ENCODE measurements around the gene UGT1A1. TPM values are rescaled to one million over a fixed set of nuclear protein-coding genes. Genes with fewer than 3 reads are reported as not detected.

UGT1A1 gene
- total RNA-seq, 2 donors from 2014 or later = 1.2 to 1.9 TPM

DNA sequence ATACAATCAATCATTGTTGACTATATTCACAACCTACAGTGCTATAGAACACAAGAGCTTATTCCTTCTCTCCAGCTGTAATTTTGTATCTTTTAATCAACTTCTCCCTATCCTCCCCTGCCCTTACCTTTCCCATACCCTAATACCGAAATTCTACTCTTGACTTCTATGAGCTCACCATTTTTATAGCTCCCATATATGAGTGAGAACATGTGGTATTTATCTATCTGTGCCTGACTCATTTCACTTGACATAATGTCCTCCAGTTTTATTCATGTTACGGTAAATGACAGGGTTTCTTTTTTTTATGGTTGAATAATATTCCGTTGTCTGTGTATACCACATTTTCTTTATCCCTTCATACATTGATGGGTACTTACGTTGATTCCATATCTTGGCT is 20.7 kb downstream of the UGT1A1 start:
- Histone ChIP-seq H3K9ac (ENCODE audit: low read depth in 2 of 2, low read length in 2 of 2) (no peak overlapping the region), H3K27ac (no peak overlapping the region), H3K4me3 (no peak overlapping the region), H3K9me3 (no peaks in the 10 kb centered on the region), H3K36me3 (no peaks in the 10 kb centered on the region), H3K4me1 (no peaks in the 10 kb centered on the region), H3K27me3 (no peaks in the 10 kb centered on the region)
- intact Hi-C loops (cut with DNase I) = no loop called here
- DNase-seq = no peak
- TF ChIP-seq, protein P1, sequence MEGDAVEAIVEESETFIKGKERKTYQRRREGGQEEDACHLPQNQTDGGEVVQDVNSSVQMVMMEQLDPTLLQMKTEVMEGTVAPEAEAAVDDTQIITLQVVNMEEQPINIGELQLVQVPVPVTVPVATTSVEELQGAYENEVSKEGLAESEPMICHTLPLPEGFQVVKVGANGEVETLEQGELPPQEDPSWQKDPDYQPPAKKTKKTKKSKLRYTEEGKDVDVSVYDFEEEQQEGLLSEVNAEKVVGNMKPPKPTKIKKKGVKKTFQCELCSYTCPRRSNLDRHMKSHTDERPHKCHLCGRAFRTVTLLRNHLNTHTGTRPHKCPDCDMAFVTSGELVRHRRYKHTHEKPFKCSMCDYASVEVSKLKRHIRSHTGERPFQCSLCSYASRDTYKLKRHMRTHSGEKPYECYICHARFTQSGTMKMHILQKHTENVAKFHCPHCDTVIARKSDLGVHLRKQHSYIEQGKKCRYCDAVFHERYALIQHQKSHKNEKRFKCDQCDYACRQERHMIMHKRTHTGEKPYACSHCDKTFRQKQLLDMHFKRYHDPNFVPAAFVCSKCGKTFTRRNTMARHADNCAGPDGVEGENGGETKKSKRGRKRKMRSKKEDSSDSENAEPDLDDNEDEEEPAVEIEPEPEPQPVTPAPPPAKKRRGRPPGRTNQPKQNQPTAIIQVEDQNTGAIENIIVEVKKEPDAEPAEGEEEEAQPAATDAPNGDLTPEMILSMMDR (IDR thresholded peaks at IDR 0.05) = no peak

DNA sequence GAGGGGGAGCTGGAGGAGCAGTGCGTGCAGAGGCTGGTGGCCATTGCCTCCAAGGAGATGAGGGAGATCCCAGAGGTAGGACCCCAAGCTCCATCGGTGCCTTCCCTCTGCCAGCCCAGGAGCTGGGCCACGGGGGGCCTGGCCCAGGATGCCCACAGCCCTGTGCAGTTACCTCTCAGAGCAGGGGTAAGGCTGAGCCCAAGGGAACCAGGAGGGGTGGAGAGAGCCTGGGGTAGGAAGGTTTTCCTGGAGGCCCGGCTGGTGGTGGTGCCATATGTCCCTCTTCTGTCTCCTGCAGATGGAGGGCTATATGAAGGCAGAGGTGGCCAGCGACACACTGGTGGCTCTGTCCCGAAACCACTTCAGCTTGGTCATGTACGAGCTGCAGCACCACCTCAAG is 29.5 kb downstream of the UGT1A1 start:
- no peaks in the 10 kb centered on the region for H3K36me3 ChIP-seq
- TF ChIP-seq, protein P1 (IDR thresholded peaks at IDR 0.05) = no peak
- no peaks in the 10 kb centered on the region for H3K4me1 ChIP-seq
- H3K27me3 ChIP-seq = no peaks in the 10 kb centered on the region
- intact Hi-C loops (cut with DNase I) = no loop called here
- no peak overlapping the region for H3K27ac ChIP-seq
- H3K4me3 ChIP-seq = no peak overlapping the region
- peak; percentile 9 for DNase-seq
- H3K9ac ChIP-seq (ENCODE audit: low read depth in 2 of 2, low read length in 2 of 2) = no peak overlapping the region
- no peaks in the 10 kb centered on the region for H3K9me3 ChIP-seq

DNA sequence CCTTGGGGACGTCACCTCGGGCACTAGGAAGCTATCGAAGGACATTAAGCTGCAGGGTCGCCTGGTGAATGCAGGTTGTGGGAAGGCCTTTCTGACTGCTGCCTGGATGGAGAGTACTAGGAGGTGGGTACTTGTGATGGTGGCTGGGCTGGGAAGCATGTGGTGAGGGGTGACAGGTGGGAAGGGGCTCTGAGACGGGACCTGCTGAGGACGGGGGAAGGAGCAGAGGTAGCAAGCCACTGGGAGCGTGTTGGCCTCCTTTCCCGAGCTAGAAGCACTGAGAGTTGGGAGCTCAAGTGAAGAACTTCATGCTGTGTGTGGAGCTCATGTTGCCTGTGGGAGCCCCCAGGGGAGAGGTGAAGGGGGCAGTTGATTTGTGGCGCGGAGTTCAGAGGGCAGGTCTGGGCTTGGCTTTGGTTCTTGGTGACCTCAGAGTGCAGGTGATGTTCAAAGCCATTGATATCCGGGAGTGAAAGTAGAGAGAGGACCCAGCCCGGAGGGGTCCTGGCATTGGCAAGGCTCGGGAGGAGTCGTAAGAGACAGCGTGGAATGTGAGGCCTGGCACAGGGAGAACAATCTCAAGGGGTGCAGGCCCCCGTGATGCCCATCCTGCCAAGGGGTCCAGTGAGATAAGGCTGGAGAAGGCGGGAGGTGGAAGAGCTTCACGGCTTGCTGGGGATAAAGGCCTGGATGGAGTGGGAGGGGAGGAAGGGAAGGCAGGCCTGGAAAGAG is 31.2 kb downstream of the UGT1A1 start:
- Histone ChIP-seq H3K4me1 (no peaks in the 10 kb centered on the region), H3K27ac (no peak overlapping the region), H3K9ac (ENCODE audit: low read depth in 2 of 2, low read length in 2 of 2) (no peak overlapping the region), H3K9me3 (no peaks in the 10 kb centered on the region), H3K27me3 (no peaks in the 10 kb centered on the region), H3K36me3 (no peaks in the 10 kb centered on the region), H3K4me3 (no peak overlapping the region)
- TF ChIP-seq, protein P1 (IDR thresholded peaks at IDR 0.05) = no peak
- no peak for DNase-seq
- intact Hi-C loops (cut with DNase I) = no loop called here

DNA sequence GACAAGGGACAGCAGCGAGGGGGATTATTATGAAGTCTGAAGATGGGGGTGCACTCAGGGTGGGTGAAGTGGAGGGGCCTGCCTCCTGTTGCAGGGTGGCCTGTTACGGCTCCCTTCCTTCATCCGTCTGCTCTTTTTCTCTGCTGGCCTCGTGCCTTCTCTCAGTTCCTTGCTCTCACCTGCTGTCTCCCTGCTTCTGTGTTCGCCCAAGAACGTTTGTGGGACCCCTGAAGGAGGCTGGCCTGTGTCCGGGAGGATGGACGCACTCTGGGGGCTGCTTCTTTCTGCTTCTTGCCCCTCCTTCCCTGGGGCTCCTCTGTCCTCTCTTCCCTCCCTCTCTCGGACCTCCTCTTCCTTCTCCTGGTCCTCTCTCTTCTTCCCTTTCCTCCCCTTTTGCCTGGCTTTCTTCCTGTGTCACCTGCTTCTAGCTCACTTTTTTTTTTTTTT is 31.8 kb downstream of the UGT1A1 start:
- TF ChIP-seq, protein P1 (IDR thresholded peaks at IDR 0.05) = no peak
- intact Hi-C loops (cut with DNase I) = no loop called here

DNA sequence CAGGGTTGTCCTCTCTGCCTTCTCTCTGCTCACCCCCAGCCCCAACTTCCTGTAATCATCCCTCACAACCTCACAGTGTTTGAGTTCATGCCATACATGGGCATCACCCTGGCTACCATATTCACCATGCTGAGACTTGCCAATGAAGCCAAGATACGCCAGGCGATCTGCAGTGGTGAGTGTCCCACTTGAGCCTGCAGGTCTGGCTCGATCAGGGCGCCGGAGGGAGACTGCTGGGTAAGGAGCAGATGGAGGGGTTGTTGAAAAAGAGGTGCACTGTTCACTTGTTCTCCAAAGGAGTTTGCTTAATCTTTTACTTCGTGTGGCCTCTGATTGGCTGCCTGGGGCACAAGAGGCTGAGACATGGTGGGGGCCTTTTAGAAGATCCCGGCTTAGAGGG is 32.6 kb downstream of the UGT1A1 start:
- Histone ChIP-seq H3K36me3 (no peaks in the 10 kb centered on the region), H3K4me1 (no peaks in the 10 kb centered on the region), H3K27me3 (no peaks in the 10 kb centered on the region), H3K27ac (no peak overlapping the region), H3K9ac (ENCODE audit: low read depth in 2 of 2, low read length in 2 of 2) (no peak overlapping the region), H3K4me3 (no peak overlapping the region), H3K9me3 (no peaks in the 10 kb centered on the region)
- DNase-seq = no peak
- intact Hi-C loops (cut with DNase I) = no loop called here
- TF ChIP-seq, protein P1 (IDR thresholded peaks at IDR 0.05) = no peak

More for the DNA sequence above, 31.8 kb downstream of the UGT1A1 start:
- Histone ChIP-seq H3K4me1 (no peaks in the 10 kb centered on the region), H3K27me3 (no peaks in the 10 kb centered on the region), H3K9me3 (no peaks in the 10 kb centered on the region), H3K36me3 (no peaks in the 10 kb centered on the region), H3K4me3 (no peak overlapping the region), H3K27ac (no peak overlapping the region), H3K9ac (ENCODE audit: low read depth in 2 of 2, low read length in 2 of 2) (no peak overlapping the region)
- no peak for DNase-seq

Measured in colonic mucosa (tissue), 4 donors.